HepG2 (cell line): Measurements from ENCODE around the gene ATP6V1G2. TPM values are rescaled to one million over a fixed set of nuclear protein-coding genes. Genes with fewer than 3 reads are reported as not detected.

Experiments
- ATF1 ChIP-seq: IDR thresholded peaks from 2 replicates; pipeline ENCODE4 v1.6.1; 2016; ENCODE audit warnings: mild to moderate bottlenecking, control low read depth
- PHF8 ChIP-seq: sonication (generic); formaldehyde crosslinking; IDR thresholded peaks from 2 replicates; pipeline ENCODE4 v1.5.0; 2020; ENCODE audit warnings: missing genetic modification reagents
- RERE ChIP-seq: IDR thresholded peaks from 2 replicates; pipeline ENCODE4 v1.6.1; 2016; ENCODE audit warnings: low read depth, missing genetic modification reagents, missing compliant biosample characterization
- TBX3 ChIP-seq: fragments of 450-650 bp; IDR thresholded peaks from 2 replicates; pipeline ENCODE4 v1.6.1; 2017; ENCODE audit warnings: antibody characterized with exemption, mild to moderate bottlenecking, inconsistent platforms, borderline replicate concordance
- ZNF281 ChIP-seq: sonication (generic); formaldehyde crosslinking; IDR thresholded peaks from 2 replicates; pipeline ENCODE4 v1.4.0; 2020; ENCODE audit warnings: missing genetic modification reagents, borderline replicate concordance
- ZNF574 ChIP-seq: sonication (generic); formaldehyde crosslinking; IDR thresholded peaks from 2 replicates; pipeline ENCODE4 v1.4.0; 2020; ENCODE audit warnings: missing genetic modification reagents
- ZSCAN25 ChIP-seq: sonication (generic); formaldehyde crosslinking; IDR thresholded peaks from 2 replicates; pipeline ENCODE4 v1.8.0; 2022; ENCODE audit warnings: mild to moderate bottlenecking, missing genetic modification reagents
- polyA plus RNA-seq, 8 experiments: library from polyadenylated mRNA; depleted of rRNA in 3 of 8; stranded (reverse) in 7 of 8; unstranded in 1 of 8; fragments of >200 nt; fragmentation: Illumina TruSeq in 4 of 8; extraction: Trizol in 4 of 8; gene quantifications; 2 replicates each; pipeline versions ENCODE4 v1.2.1 to v1.2.3, GENCODE V29; 2011 to 2016; ENCODE audit warnings: low read depth in 4 of 8, missing spikeins in 1 of 8, mixed read lengths in 1 of 8; ENCODE audit not compliant: insufficient read depth in 1 of 8
- total RNA-seq, 5 experiments: library from RNA; depleted of rRNA; stranded (reverse); fragments of >200 nt; fragmentation: Illumina TruSeq; extraction: Trizol; gene quantifications; 2 replicates each; pipeline ENCODE4 v1.2.3, GENCODE V29; 2016; ENCODE audit warnings: low read depth in 1 of 5
- TF ChIP-seq, protein P1 (sequence below): sonication (generic); formaldehyde crosslinking; IDR thresholded peaks from 2 replicates; pipeline ENCODE4 v1.4.0; 2020; ENCODE audit warnings: low read depth, mild to moderate bottlenecking, missing genetic modification reagents
- TF ChIP-seq, protein P2 (sequence below): sonication (generic); formaldehyde crosslinking; IDR thresholded peaks from 2 replicates; pipeline ENCODE4 v1.4.0; 2020; ENCODE audit warnings: missing genetic modification reagents, borderline replicate concordance
- TF ChIP-seq, protein P3 (sequence below): sonication (generic); formaldehyde crosslinking; IDR thresholded peaks from 2 replicates; pipeline ENCODE4 v1.9.0; 2022; ENCODE audit warnings: missing genetic modification reagents, mild to moderate bottlenecking, borderline replicate concordance

Gene ATP6V1G2
- total and polyA plus RNA-seq, 2 of the 13 experiments (the other 11 are each of a cell fraction or from before 2014, with no cell fraction given) = 0.27 to 0.83 TPM

GRCh38 chr6:31546958-31547726, 734 bp upstream of the ATP6V1G2 start, which contains the start of gene NFKBIL1 (continued):
- TF ChIP-seq, protein P1, sequence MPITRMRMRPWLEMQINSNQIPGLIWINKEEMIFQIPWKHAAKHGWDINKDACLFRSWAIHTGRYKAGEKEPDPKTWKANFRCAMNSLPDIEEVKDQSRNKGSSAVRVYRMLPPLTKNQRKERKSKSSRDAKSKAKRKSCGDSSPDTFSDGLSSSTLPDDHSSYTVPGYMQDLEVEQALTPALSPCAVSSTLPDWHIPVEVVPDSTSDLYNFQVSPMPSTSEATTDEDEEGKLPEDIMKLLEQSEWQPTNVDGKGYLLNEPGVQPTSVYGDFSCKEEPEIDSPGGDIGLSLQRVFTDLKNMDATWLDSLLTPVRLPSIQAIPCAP = no peak
- TF ChIP-seq ATF1 (CRISPR knock-in tag) (peak; percentile 91), PHF8 (CRISPR knock-in tag) (peak; percentile 88), ZSCAN25 (no peak; the same call in 1 of the 2 replicates), RERE (peak; percentile 10; the same call in 1 of the 2 replicates), TBX3 (no peak), ZNF281 (CRISPR knock-in tag) (peak; percentile 59; the same call in 1 of the 2 replicates), ZNF574 (peak; percentile 95)
- TF ChIP-seq, protein P2, sequence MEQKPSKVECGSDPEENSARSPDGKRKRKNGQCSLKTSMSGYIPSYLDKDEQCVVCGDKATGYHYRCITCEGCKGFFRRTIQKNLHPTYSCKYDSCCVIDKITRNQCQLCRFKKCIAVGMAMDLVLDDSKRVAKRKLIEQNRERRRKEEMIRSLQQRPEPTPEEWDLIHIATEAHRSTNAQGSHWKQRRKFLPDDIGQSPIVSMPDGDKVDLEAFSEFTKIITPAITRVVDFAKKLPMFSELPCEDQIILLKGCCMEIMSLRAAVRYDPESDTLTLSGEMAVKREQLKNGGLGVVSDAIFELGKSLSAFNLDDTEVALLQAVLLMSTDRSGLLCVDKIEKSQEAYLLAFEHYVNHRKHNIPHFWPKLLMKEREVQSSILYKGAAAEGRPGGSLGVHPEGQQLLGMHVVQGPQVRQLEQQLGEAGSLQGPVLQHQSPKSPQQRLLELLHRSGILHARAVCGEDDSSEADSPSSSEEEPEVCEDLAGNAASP (CRISPR knock-in tag) = peak; percentile 32
- TF ChIP-seq, protein P3, sequence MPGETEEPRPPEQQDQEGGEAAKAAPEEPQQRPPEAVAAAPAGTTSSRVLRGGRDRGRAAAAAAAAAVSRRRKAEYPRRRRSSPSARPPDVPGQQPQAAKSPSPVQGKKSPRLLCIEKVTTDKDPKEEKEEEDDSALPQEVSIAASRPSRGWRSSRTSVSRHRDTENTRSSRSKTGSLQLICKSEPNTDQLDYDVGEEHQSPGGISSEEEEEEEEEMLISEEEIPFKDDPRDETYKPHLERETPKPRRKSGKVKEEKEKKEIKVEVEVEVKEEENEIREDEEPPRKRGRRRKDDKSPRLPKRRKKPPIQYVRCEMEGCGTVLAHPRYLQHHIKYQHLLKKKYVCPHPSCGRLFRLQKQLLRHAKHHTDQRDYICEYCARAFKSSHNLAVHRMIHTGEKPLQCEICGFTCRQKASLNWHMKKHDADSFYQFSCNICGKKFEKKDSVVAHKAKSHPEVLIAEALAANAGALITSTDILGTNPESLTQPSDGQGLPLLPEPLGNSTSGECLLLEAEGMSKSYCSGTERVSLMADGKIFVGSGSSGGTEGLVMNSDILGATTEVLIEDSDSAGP (CRISPR knock-in tag) = peak; percentile 95
